Measurements from ENCODE around the gene DCLK1. TPM values are rescaled to one million over a fixed set of nuclear protein-coding genes. Genes with fewer than 3 reads are reported as not detected.

DCLK1 gene
- 36.1 TPM for total RNA-seq

DNA sequence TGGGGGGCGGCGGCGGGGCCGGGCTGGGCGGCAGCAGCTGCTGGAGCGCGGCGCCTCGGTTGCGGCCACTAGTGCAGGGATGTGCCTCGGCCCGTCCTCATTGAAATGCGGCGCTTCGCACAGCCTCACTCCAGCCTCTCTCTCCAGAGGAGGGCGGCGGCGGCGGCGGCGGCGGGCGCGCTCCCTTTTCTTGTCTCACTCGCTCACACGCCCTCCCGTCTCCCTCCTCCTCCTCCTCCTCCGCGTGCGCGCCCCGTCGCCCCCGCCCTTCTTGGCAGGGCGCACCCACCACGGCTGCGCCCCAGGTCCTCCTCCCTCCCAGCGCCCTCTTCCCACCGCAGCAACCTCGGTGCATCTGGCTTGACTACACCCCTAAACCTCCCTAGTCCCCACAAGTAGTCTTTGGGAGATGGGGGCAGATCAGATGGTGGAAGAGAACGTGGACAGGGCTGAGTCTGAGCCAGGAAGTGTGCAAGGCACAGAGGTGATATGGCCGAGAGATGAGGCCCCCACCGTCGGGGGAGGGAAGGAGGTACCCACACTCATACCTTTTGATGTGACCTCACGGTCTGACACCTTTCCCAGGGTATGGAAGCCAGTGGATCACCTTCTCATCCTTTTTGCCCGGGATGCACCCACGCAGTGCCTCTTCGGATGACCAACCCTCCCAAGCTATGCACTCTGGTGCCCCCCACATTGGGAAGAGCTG lies at the start of gene DCLK1:
TSS of gene DCLK1 (minus strand) at position 161 of the 709 bp plus-strand sequence.
- TF ChIP-seq CTCF (IDR thresholded peaks at IDR 0.05) (no peak), POLR2AphosphoS5 (IDR thresholded peaks at IDR 0.05; ENCODE audit: insufficient read depth in 1 of 2, low read depth in 1 of 2) (peak in 1 of 2 donors; percentile 60), POLR2A (IDR thresholded peaks at IDR 0.05) (peak in 1 of 2 donors; percentile 16)
- peaks cover 7% of the 10 kb centered on the region for H3K4me1 ChIP-seq
- no peaks in the 10 kb centered on the region for H3K27me3 ChIP-seq
- peak within 1 kb of the TSS; percentile 64 for H3K27ac ChIP-seq
- intact Hi-C loops (cut with DNase I) = loop anchor here (10.0 kb wide), 1 partner anchor 147 kb away; no protein-coding TSS in a partner anchor
- H3K36me3 ChIP-seq = no peaks in the 10 kb centered on the region
- H3K4me3 ChIP-seq = peak within 1 kb of the TSS; percentile 48 to 75
- DNase-seq (ENCODE audit: extremely low spot score in 2 of 2) = no peak
- H3K9me3 ChIP-seq = no peaks in the 10 kb centered on the region

DNA sequence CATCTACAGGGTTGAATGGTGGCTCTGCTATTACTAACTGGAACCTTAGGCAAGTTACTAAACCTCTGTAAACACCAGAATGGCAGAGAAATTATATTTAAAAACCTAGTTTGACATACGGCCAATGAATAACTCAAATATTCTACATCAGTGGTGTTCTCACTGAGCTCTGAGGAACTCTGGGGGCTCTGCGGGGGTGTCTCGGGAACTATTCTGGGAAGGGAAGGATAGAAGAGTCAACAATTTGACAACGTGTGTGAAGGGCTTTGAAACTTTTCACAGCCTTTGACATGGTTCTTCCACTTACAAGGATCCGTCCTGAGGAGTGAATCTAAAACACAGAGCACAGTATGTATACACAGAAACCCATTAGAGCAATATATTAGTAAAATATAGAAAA lies 44.4 kb upstream of the DCLK1 start:
- no peak overlapping the region for H3K27ac ChIP-seq
- TF ChIP-seq POLR2A (IDR thresholded peaks at IDR 0.05) (no peak), POLR2AphosphoS5 (IDR thresholded peaks at IDR 0.05; ENCODE audit: insufficient read depth in 1 of 2, low read depth in 1 of 2) (no peak)
- no peak for DNase-seq (ENCODE audit: extremely low spot score in 2 of 2)
- no peaks in the 10 kb centered on the region for H3K27me3 ChIP-seq
- H3K9me3 ChIP-seq = no peaks in the 10 kb centered on the region
- intact Hi-C loops (cut with DNase I) = no loop called here
- no peak overlapping the region for H3K4me3 ChIP-seq
- H3K4me1 ChIP-seq = no peaks in the 10 kb centered on the region
- H3K36me3 ChIP-seq = no peaks in the 10 kb centered on the region

DNA sequence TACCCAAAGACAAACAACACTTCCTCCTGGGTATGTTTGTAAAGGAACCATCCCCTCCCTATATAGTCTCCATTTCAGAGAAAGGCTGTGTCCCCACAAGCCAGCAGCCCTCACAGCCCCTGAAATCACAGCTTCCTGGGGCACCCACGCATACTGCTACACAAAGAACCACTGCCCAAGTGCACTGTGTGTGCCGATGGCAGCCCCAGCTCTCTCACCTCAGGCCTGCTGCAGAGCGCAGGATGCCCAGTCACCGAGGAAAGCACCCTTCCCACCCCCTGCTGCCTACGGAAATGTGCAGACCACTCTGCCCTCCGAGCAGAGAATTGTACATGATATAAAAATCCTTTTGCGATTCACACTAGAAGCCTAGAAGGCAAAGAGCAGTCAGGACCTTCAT lies 43.7 kb upstream of the DCLK1 start:
- no peaks in the 10 kb centered on the region for H3K36me3 ChIP-seq
- H3K27ac ChIP-seq = no peak overlapping the region
- DNase-seq (ENCODE audit: extremely low spot score in 2 of 2) = no peak
- TF ChIP-seq POLR2A (IDR thresholded peaks at IDR 0.05) (no peak), CTCF (IDR thresholded peaks at IDR 0.05) (no peak), POLR2AphosphoS5 (IDR thresholded peaks at IDR 0.05; ENCODE audit: insufficient read depth in 1 of 2, low read depth in 1 of 2) (no peak)
- H3K4me1 ChIP-seq = no peaks in the 10 kb centered on the region
- no peaks in the 10 kb centered on the region for H3K9me3 ChIP-seq
- intact Hi-C loops (cut with DNase I) = no loop called here
- no peak overlapping the region for H3K4me3 ChIP-seq
- no peaks in the 10 kb centered on the region for H3K27me3 ChIP-seq

DNA sequence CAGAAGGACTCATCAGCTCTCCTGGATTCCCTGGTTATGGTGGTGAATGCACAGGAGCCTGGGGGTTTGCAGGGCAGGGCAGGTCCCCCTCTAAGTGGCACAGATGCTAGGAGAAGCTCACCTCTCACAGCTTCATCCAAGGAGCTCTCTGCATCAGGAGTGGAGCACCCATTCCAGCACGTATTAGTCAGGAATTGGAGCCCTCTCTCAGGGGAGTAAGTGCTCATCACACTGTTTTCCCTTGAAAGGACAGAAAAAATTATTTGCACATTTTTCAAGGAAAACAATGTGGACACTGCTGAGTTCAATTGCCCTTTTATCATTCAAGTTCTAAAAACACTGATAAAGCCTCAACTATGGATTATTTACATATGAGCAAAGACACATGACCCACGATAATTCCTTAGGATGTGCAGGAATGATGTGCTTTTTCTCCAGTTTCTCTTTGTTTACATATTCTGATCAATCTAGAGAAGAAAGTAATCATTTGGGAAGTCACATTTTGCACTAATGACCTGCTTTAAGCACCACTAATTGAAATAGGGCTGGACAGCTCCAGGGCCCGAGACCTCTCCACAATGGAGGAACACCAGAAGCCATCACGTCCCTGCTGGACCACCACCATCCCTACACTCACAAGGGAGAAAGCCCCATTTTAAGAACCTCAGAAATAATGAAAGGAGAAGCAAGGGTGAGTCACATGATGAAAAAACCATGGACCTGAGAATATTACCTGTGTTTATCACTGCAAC lies 42.6 kb upstream of the DCLK1 start:
- TF ChIP-seq CTCF (IDR thresholded peaks at IDR 0.05) = no peak
- no peak for TF ChIP-seq POLR2A (IDR thresholded peaks at IDR 0.05)
- no peak for TF ChIP-seq POLR2AphosphoS5 (IDR thresholded peaks at IDR 0.05; ENCODE audit: insufficient read depth in 1 of 2, low read depth in 1 of 2)
- Histone ChIP-seq H3K27ac (no peak overlapping the region), H3K4me3 (no peak overlapping the region), H3K9me3 (no peaks in the 10 kb centered on the region), H3K4me1 (no peaks in the 10 kb centered on the region), H3K36me3 (no peaks in the 10 kb centered on the region), H3K27me3 (no peaks in the 10 kb centered on the region)
- DNase-seq (ENCODE audit: extremely low spot score in 2 of 2) = no peak
- intact Hi-C loops (cut with DNase I) = no loop called here

- H3K4me1 ChIP-seq = no peaks in the 10 kb centered on the region
- no peaks in the 10 kb centered on the region for H3K27me3 ChIP-seq
- intact Hi-C loops (cut with DNase I) = no loop called here
- no peak overlapping the region for H3K27ac ChIP-seq
- H3K4me3 ChIP-seq = no peak overlapping the region
- no peaks in the 10 kb centered on the region for H3K9me3 ChIP-seq
- no peaks in the 10 kb centered on the region for H3K36me3 ChIP-seq
- TF ChIP-seq POLR2AphosphoS5 (IDR thresholded peaks at IDR 0.05; ENCODE audit: insufficient read depth in 1 of 2, low read depth in 1 of 2) = no peak
- no peak for TF ChIP-seq POLR2A (IDR thresholded peaks at IDR 0.05)
- no peak for TF ChIP-seq CTCF (IDR thresholded peaks at IDR 0.05)
- DNase-seq (ENCODE audit: extremely low spot score in 2 of 2) = no peak
Observed at GRCh38 chr13:36166046-36166445, 34.9 kb upstream of the DCLK1 start.

Measured in vagina (tissue), 2 donors.